Hepatocyte (in vitro differentiated cells): ENCODE data around the gene KRT3.

Experiments
- CTCF ChIP-seq: fragments of 200-600 bp; sonication (generic); IDR thresholded peaks from 2 replicates; pipeline ENCODE4 v1.5.1; 2016; ENCODE audit warnings: antibody characterized with exemption, mild to moderate bottlenecking; ENCODE audit not compliant: poor library complexity
- EZH2 ChIP-seq: fragments of 200-600 bp; sonication (generic); IDR thresholded peaks from 2 replicates; pipeline ENCODE4 v1.6.1; 2016; ENCODE audit warnings: antibody characterized with exemption, mild to moderate bottlenecking, borderline replicate concordance
- EZH2phosphoT487 ChIP-seq: fragments of 200-600 bp; sonication (generic); IDR thresholded peaks from one replicate; pipeline ENCODE4 v1.6.1; 2018; ENCODE audit warnings: antibody characterized with exemption, mild to moderate bottlenecking, low read depth, moderate library complexity; ENCODE audit not compliant: unreplicated experiment, severe bottlenecking

GRCh38 chr12:52815676-52816588 lies 20.0 kb upstream of the KRT3 start:
- TF ChIP-seq EZH2: no peak
- TF ChIP-seq CTCF: no peak
- TF ChIP-seq EZH2phosphoT487: no peak
